Measurements from ENCODE around the gene RAB18.
"Not testable (repeated sequence)": the region's sequence is repeated elsewhere in the genome, so short reads cannot be mapped to it uniquely, and the experiment has no call there.

Gene RAB18

DNA sequence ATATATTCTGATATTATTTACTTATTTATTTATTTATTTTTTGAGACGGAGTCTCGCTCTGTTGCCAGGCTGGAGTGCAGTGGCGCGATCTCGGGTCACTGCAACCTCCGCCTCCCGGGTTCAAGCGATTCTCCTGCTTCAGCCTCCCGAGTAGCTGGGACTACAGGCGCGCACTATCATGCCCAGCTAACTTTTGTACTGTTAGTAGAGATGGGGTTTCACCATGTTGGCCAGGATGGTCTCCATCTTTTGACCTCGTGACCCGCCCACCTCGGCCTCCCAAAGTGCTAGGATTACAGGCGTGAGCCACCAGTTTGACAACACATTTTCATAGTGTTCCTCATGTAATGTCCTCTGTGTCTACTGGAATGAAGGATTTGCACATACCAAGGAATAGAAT is 1.4 kb downstream of the RAB18 start:
- DNase-seq: not testable (repeated sequence)

DNA sequence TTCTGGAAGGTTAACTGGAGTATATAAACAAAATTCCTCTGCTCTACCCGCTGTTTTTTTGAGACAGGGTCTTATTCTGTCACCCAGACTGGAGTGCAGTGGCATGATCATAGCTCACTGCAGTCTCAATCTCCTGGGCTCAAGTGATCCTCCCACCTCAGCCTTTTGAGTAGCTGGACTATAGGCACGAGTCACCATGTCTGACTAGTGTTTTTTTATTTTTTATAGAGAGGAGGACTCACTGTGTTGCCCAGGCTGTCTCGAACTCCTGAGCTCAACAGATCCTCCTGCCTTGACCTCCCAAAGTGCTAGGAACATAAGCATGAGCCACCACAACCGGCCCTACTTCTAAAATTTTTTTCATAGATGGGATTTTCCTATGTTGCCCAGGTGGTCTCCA is 2.2 kb downstream of the RAB18 start:
- DNase-seq: no peak

DNA sequence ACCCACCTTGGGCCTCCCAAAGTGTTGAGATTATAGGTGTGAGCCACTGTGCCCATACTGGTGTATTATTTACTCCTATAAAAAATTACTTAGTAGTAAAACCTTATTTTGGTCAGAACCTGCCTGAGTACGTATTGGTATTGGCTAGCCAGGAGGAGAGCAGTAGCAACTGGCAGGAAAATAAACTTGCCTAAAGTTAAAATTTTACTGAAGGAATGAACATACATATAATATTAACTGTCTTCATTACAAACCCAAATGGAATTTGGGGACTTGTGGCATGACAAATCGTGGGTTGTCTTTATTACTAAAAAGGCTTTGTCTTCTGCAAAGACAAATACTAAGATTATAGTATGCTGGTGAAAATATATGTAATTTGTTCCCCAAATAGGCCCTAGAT is 8.4 kb downstream of the RAB18 start:
- DNase-seq: no peak

DNA sequence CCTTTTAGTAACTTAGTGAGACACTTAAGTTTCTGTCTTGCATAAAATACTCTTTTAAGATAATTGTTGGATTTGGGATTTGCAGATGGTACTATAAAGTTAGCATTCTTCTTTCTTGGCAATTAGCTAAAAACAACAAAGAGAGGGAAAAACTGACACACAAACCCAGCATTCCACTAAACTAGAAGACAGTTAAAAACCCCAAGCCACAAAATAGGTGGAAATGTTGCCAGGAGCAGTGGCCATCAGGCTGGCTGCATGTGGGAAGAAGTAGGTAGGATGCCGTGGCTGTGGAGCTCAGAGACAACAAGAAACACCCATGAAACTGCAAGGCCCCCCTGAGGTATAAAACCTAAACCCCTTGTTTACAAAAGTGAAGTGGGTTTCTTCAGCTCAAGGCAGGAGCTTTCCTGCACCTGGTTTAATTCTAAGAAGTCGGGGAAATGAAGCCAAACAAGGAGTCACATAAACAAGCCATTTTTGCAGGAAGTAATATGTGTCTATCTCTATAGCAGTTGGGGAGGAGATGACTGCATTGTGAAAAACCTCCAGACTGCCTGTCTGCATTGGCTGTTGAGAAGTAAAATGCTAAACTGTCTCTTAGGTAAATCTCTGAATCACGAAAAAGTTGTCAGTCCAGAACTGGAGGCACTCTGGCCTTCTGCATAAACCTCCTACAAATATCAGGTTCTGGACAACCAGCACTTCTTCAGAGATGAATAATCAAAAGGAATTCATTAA is 9.5 kb downstream of the RAB18 start:
- DNase-seq: no peak

DNA sequence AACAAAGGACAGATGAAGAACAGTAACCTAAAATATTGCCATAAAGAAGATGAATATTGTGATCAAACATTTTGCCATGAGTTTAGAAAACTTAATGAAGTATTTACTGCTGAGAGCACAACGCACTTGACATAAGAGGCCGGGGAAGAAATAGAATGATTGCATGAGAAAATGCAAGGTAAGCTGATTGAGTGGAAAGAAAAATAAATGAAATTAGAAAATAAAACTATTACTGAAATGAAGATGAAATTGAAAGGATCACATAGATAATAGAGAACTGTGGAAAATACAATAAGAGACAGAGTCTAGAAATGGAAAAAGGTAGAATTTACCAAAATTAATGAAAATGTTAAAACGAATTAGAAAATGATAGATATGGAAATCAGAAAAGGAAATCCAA is 10.1 kb downstream of the RAB18 start:
- DNase-seq: no peak

DNA sequence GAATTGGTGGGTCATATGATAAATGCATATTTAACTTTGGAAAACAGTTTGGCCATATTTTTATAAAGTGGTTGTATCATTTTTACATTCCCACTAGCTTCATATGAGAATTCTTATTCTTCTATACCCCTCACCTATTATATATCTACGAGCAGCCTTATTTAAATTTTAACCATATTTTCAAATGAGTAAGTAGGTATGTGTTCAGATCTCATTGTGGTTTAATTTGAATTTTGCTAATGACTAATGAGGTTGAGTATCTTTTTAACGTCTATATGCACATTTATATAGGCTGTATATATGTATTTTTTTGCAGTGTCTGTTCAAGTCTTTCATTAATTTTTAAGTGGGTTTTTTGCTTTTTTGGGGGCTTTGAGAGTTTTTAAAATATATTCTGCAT is 14.2 kb downstream of the RAB18 start:
- DNase-seq: no peak

DNA sequence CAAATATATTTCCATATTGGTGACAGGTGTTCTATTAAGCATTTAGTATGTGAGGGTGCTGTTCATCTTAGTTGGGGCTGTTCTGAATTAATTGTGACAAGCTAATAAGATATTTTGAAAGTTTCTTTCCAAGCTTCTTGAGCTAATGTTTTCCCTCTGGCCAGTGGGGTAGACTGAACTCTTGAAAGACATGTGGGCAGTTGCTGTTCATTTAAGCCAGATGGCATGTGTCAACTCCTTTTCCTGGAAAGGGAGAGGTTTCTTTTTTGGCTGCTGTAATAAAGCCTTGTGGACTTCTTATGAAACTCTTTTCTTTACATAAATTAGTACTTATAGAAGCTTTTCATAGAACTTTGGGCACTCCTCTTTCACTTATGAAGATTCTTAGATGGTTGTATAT is 21.7 kb downstream of the RAB18 start:
- no peak for DNase-seq

DNA sequence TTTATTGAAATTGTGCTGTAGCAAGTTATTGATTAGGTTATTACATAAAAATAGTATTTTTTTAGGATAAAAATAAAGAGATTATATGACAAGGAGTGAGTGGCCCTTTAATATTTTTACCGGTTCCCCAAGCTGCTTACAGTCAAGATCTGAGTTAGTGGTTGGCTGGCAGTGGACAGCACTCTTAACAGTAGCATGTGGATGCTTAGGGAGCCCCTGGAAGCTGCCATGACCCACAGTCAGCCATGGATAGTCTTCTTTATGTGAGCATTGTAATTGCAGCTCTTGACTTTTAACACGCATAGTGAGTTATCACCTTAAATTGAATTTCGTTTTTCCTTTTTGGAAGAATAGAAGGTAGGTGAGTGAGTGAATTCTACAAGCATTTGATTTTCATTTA is 22.1 kb downstream of the RAB18 start:
- DNase-seq: no peak

DNA sequence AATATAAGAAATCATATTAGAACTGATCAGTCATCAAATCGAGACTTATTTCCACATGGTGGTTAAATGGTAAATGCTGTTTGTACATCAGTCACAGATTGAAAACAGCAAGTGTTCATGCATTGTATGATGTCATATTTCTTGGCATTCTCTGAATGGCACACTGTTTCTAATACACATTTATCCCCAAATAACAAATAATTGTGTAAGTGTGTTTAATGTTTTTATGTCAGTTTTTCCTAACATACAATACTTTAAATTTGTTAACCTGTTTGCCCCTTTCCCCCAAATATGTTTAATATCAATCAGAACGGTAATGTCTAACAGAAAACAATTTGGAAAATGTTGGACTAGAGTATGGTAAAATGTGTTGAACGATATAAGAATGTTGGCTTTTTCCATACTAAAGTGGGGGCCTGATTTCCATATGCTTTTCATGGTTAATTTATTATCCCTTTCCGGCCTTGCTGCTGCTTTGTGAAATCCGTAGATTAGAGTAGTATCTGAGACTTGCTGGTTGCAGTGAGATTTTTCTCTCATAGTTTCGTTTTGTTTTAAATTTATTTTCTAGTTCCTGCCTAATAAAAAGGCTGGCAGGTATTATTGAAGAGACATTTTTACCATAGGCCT is 23.7 kb downstream of the RAB18 start:
- no peak for DNase-seq

DNA sequence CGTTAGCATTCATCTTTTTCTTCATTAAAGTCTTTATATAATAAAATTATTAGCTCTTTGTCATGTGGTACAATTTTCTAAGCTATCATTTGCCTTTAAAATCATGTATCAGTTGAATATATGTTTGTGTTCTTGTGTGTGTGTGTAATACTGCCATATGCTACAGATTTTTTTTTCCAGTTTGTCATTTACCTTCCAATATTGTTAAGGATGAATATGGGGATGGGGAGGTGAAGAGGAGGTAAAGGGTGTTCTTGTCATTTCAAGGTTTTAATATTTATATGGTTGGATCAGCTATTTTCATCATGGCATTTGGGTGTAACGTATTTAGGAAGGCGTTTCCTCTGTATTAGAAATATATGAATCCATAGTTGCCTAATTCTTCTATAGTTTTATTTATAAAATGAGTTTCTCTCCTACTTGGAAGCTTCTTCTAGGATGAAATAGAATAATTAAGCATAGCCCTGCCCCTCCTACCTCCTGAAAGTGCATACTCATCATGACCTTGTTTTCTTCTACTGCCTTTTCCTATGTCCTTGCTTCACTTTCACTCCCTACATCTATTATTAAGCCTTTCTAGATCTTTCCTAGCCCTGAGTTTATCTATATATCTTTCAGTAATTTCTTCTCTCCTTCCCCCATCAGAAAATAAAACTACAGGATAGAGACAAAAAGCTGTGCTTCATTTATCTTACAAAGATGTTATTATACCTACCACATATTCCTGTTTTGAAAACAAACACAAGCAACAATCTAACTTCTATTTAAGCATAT is 25.1 kb downstream of the RAB18 start:
- DNase-seq: no peak

DNA sequence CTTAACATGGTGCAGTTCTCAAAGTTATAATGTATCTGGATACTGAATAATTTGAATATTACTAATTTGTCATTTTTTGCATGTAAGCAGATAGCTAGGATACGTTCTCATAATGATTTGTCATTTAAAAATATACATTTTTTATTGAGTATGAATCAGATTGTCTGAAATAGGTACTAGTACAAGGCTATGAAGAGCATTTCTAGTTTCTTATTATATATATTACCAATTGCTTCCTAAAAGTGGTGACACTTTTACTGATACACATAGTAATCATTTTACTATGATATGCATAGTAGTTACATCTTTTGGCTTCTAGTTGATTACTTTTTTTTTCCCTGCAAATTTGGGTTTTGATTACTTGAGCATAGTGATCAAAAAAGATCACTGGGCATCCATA is 26.4 kb downstream of the RAB18 start:
- DNase-seq: no peak

DNA sequence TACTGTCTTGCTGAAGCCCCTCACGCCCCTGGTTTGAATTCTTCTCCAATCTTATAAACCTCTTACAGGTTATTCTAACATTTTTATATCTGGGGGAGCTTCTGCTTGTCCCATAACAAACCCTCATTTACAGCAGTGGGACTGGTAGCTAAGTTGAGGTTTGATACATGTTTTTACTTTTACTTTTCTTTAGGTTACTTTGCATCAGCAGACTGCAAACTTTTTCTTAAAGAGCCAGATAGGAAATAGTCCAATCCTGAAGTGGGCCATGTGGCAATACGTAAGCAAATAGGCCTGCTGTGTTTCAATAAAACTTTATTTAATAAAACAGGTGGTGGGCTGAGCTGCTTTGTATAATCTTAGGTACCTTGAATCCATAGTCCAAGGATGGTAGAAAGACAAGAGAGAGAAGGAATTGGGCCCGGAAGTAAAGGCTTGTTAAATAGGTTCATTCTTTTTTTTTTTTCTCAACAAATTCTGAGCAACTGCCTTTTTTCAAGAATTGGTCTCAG is 27.3 kb downstream of the RAB18 start:
- no peak for DNase-seq

DNA sequence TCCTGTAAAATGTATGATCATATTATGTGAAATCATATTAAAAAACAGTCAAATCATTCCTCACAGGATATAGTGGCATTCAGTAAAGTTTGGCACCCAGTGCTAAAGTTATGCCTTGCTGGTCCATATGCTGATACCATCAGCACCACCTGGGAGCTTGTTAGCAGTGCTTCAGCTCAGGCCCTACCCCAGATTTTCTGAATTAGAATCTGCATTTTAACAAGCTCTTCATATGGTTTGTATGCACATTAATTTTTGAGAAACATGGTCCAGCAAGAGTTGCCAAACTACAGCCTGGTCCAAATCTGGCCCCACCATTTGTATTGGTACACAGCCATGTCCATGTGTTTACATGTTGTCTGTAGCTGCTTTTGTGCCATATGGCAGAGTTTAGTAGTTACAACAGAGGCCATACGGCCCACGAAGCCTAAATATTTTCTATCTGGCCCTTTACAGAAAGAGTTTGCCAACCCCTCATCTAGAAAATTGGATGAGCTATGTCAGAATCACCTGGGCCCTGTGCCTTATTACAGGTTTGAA is 30.1 kb downstream of the RAB18 start:
- peak; percentile 40 for DNase-seq

DNA sequence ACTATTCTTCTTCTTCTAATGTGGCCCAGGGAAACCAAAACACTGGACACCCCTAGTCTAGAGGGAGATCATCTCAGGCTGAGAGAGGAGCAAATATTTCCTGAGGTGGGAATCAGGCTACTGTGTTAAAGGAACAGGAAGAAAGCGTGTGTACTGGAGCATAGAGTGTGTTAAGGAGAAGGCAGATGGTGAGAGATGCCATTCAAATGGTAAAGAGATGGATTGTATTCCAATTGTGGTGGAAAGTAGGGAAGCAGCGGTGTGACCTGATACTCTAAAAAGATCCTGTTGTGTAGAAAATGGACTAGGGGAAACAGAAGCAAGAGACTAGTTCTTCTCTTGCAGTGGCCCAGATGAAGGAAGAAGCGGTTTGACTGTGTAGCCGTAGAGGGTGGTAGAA is 31.2 kb downstream of the RAB18 start:
- no peak for DNase-seq

DNA sequence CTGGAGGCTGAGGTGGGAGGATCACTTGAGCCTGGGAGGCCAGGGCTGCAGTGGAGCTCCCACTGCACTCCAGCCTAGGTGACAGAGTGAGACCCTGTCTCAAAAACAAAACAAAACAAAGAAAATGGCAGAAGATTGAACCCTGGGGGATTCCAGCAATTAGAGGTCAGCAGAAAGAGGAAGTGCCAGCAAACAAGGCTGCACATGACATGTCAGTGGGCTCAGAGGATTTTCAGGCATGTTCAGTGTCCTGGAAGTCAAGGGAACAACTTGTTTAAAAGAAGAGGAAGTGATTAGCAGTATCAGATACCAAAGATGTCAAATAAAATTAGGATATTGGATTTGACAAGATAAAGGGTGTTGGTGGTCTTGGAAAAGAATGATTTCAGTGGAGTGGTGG is 32.3 kb downstream of the RAB18 start:
- DNase-seq: no peak

DNA sequence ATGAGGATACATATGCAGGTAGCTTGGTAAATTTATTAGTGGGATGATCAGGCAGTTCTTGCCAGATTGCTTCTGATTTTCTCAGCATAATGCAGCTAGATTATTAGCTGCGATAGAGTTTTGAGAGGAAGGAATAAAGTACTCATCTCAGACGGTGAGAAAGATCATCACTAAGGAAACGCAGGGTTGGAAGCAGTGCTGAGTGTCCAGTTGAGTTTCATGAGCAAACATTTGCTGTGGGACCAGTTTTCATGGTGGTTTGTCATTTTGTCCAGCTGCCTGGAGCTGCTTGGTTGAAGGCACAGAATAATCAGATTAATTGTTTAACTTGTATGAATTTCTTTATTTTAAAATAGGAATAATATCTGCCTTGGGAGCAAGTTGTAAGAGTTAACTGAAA is 33.1 kb downstream of the RAB18 start:
- DNase-seq: no peak

DNA sequence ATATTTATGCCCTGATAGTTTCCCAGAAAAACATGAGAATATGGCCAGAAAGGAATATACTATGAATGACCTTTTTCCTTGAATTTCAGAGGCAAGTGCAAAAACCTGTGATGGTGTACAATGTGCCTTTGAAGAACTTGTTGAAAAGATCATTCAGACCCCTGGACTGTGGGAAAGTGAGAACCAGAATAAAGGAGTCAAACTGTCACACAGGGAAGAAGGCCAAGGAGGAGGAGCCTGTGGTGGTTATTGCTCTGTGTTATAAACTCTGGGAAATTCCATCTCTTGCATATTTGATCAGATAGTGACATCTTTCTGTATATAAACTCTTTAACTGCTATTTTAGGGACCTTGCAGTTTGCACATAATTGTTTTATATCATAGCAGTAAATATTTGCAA is 33.7 kb downstream of the RAB18 start:
- DNase-seq: no peak

DNA sequence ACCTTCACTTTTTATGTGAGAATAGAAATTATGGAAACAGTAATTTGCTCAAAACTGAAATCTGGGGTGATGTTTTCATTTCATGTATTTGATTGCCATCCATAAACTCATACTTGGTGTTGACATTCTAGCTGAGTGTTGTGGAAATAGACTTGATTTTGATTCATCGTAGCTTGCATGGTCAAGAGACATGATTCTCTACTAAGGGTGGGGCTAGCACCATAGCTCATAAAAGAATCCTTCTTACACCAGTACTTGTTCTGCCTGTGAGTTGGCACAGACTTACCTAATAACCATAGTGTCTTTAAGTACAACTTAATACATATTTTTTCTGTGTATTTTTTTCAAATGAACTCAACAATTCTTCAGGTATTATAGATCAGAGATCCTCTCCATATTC is 36.6 kb downstream of the RAB18 start:
- no peak for DNase-seq

DNA sequence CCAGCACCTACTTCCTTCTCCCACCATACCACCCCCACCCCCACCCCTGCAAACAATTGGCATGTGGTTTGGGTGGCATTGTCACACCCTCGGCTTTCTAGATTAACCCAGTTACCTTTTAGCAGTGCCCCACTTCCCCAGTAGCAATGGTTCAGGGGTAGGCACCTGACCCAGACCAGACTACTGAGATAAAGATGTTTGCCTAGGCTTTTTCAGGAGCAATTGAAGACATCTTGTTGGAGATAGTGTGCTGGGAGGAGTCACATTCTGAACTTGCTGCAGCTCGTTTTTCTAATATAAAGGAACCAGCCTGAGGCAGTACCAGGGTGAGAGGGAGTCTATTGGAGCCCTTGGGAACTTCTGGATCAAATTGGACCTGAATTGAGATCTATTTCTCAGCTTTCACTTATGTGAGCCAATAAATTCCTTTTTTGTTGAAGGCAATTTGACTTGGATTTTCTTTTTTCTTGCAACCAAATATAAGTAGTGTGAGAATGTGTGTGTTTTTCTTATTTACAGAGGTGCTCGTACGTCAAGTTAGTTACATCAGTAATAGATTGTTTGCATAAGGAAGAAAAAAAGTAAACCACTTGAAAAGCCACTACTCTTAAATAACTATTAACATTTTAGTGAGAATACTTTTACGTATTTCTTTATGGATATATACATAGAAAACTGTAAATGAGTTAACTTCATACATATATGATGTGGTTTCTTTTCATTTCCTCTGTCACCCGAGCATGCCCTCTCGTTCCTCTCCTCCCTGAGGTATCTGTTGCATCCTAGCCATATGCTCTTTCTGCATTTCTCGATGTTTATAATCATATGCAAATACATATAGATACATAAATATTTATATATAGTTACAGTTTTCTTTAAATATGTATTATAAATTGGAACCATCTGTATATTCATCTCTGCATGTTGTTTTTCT is 38.0 kb downstream of the RAB18 start:
- no peak for DNase-seq

DNA sequence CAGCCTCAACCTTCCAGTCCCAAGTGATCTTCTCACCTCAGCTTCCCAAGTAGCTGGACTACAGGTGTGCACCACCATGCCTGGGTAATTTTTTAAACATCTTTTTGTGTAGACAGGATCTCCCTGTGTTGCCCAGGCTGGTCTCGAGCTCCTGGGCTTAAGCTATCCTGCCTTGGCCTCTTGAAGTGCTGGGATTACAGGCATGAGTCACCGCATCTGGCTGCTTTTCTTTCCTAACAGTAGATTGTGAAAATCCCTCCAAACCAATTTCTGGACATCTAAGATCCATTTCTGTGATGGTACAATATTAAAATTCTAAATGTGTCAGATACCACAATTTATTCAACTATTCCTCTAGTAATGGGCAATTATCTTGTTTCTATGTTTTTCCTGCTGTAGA is 38.7 kb downstream of the RAB18 start:
- no peak for DNase-seq

DNA sequence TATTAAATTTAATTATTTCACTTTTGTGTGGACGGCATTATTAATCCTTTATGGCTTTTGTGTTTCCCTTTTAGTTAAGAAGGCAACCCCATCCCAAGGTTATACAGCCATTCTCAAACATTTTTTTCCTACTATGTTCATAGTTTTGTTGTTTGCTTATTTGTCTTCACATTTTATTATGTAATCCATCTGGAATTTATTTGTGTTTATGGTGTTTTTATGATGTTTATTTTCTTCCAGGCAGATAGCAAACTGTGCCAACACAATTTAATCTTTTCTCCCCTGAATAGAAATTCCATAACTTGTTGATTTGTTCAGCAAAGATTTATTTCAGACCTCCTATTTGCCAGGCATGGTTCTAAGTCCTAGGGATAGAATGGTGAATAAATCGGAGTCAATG is 42.9 kb downstream of the RAB18 start:
- no peak for DNase-seq

DNA sequence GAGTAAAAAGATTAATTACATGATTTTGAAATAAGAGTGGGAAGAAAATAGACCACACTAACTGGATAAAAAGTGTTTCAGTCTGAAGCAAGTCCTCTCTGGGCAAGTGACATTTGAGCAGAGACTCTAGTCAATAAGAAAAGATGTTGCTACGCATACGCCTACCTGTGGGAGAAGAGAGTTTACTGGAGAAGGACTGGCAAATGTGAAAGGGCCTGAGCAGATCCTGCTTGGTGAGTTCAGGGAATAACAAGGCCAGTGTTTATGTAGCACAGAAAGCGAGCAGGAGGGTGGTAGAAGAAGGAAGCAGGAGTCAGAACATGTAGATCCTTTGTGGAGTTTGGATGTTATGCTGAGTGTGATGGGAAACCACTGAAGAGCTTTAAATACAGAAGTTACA is 43.4 kb downstream of the RAB18 start:
- no peak for DNase-seq

DNA sequence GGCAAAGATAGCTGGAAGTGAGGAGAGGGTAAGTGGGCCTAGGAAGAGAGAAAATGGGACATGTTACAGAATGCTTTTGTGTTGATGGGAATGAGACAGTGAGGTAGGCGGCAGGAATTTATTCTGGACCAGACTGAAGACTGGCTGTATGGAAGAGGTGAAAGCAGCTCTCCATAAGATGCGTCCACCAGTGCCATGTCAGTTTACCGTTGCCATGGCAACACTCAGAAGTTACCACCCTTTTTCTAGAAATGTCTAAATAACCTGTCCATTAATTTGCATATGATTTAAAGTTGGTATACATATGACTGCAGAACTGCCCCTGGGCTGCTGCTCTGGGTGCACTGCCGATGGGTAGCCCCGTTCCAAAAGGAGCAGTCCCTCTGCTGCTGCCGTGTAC is 46.7 kb downstream of the RAB18 start:
- DNase-seq: no peak

Measured in NCI-H446 treated with DMSO at 0.1 percent for 48 hours (cell line).